ENCODE data around the gene BICD2. TPM values are rescaled to one million over a fixed set of nuclear protein-coding genes. Genes with fewer than 3 reads are reported as not detected.

BICD2 gene
- total and polyA plus RNA-seq, 7 donors, result 5.4 to 38.5 (median 30.6) TPM

- intact Hi-C loops (cut with DNase I), result no loop called here
- Histone ChIP-seq H3K36me3 (peaks cover 34 to 69% (median 44%) of the 10 kb centered on the region in 4 donors), H3K27me3 (no peaks in the 10 kb centered on the region), H3K9me3 (no peaks in the 10 kb centered on the region), H3K4me3 (no peak overlapping the region), H3K27ac (no peak overlapping the region), H3K4me1 (peaks cover 0 to 11% (median 3%) of the 10 kb centered on the region in 4 donors)
- no peak for DNase-seq
- TF ChIP-seq EP300 (IDR thresholded peaks at IDR 0.05) (no peak), POLR2A (IDR thresholded peaks at IDR 0.05) (no peak), POLR2AphosphoS5 (IDR thresholded peaks at IDR 0.05) (no peak)
- TF ChIP-seq, protein P1, sequence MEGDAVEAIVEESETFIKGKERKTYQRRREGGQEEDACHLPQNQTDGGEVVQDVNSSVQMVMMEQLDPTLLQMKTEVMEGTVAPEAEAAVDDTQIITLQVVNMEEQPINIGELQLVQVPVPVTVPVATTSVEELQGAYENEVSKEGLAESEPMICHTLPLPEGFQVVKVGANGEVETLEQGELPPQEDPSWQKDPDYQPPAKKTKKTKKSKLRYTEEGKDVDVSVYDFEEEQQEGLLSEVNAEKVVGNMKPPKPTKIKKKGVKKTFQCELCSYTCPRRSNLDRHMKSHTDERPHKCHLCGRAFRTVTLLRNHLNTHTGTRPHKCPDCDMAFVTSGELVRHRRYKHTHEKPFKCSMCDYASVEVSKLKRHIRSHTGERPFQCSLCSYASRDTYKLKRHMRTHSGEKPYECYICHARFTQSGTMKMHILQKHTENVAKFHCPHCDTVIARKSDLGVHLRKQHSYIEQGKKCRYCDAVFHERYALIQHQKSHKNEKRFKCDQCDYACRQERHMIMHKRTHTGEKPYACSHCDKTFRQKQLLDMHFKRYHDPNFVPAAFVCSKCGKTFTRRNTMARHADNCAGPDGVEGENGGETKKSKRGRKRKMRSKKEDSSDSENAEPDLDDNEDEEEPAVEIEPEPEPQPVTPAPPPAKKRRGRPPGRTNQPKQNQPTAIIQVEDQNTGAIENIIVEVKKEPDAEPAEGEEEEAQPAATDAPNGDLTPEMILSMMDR (IDR thresholded peaks at IDR 0.05), result no peak
- WGBS, 2 donors, result 93 to 96% methylated on average over 16 of the region's 16 CpGs
Observed at GRCh38 chr9:92722386-92723298, 42.0 kb downstream of the BICD2 start.

- no peak overlapping the region for H3K4me3 ChIP-seq
- H3K36me3 ChIP-seq, result peaks cover 41 to 69% (median 51%) of the 10 kb centered on the region in 4 donors
- H3K27me3 ChIP-seq, result no peaks in the 10 kb centered on the region
- no peaks in the 10 kb centered on the region for H3K9me3 ChIP-seq
- intact Hi-C loops (cut with DNase I), result no loop called here
- peaks cover 0 to 8% (median 3%) of the 10 kb centered on the region in 4 donors for H3K4me1 ChIP-seq
- H3K27ac ChIP-seq, result no peak overlapping the region
- DNase-seq, result no peak
- TF ChIP-seq EP300 (IDR thresholded peaks at IDR 0.05), result no peak
- no peak for TF ChIP-seq POLR2AphosphoS5 (IDR thresholded peaks at IDR 0.05)
- TF ChIP-seq POLR2A (IDR thresholded peaks at IDR 0.05), result no peak
- TF ChIP-seq, protein P1 (IDR thresholded peaks at IDR 0.05), result no peak
- 84 to 93% methylated on average over 7 of the region's 7 CpGs for WGBS, 2 donors
Observed at GRCh38 chr9:92721548-92721947, 43.1 kb downstream of the BICD2 start.

DNA sequence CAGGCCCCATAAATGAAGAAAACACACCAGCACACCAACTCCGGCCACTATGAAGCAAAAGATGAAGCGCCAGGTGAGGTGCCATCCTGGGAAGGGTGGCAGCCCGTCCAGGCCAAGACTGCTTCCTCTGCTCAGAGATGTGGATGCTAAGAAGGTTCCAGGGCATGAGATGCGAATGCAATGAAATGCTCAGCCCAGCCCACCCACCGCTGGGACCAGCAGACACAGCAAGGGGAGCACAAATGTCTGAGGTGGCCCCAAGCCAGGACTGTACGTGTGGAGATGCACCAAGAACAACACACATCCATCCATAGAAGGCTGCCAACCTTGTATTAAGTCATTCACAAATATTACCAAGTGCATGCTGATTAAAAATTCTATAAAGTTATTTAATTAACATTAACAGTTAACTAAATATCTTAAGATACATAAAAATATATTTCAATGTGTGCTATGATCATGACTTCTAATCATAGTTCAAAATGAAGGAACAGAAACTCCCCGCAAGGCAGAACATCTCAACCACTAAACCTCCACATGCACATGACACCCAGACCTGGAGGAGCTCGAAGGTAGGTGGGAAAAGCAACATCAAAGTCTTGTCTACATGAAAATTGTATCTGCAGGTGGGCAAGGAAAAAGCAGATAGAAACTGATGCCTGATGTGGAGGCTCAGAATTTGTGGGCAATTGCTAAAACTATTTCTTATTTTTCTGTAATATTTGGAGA, 43.7 kb downstream of the BICD2 start:
- 80 to 90% methylated on average over 8 of the region's 8 CpGs for WGBS, 2 donors
- H3K36me3 ChIP-seq, result peaks cover 41 to 72% (median 52%) of the 10 kb centered on the region in 4 donors
- TF ChIP-seq EP300 (IDR thresholded peaks at IDR 0.05) (no peak), POLR2AphosphoS5 (IDR thresholded peaks at IDR 0.05) (no peak), POLR2A (IDR thresholded peaks at IDR 0.05) (no peak)
- TF ChIP-seq, protein P1 (IDR thresholded peaks at IDR 0.05), result no peak
- DNase-seq, result no peak
- no peaks in the 10 kb centered on the region for H3K27me3 ChIP-seq
- no peak overlapping the region for H3K27ac ChIP-seq
- intact Hi-C loops (cut with DNase I), result no loop called here
- H3K4me1 ChIP-seq, result peaks cover 0 to 8% (median 3%) of the 10 kb centered on the region in 4 donors
- H3K9me3 ChIP-seq, result no peaks in the 10 kb centered on the region
- H3K4me3 ChIP-seq, result no peak overlapping the region

DNA sequence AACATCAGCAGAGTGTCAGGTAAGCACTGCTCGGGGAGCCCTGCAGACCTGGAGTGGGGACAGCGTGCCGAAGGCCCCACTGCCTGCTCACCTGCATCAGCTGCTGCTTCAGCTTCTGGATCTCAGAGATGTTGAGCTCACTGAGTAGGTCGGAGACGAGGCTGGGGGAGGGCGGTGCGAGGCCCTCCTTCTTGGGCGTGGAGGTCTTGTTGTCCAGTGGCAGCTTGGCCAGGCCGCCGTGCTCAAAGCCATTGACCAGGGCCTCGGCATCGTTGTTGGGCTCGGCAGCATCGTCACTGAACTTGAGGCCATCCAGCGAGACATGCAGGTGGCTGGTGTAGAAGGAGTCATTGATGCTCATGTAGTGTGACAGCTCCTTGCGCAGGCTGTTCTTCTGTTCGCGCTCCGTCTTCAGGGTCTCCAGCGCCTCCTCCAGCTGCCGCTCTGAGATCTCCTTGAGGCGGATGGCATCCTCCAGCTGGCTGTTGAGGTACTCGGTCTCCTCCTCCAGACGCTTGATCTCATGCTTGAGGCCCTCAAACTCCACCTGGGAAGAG, 44.3 kb downstream of the BICD2 start:
- no peak overlapping the region for H3K27ac ChIP-seq
- no peaks in the 10 kb centered on the region for H3K9me3 ChIP-seq
- H3K27me3 ChIP-seq, result no peaks in the 10 kb centered on the region
- intact Hi-C loops (cut with DNase I), result no loop called here
- DNase-seq, result no peak
- peaks cover 0 to 8% (median 3%) of the 10 kb centered on the region in 4 donors for H3K4me1 ChIP-seq
- TF ChIP-seq POLR2A (IDR thresholded peaks at IDR 0.05) (no peak), EP300 (IDR thresholded peaks at IDR 0.05) (no peak), POLR2AphosphoS5 (IDR thresholded peaks at IDR 0.05) (no peak)
- TF ChIP-seq, protein P1 (IDR thresholded peaks at IDR 0.05), result no peak
- H3K4me3 ChIP-seq, result no peak overlapping the region
- peaks cover 47 to 79% (median 58%) of the 10 kb centered on the region in 4 donors for H3K36me3 ChIP-seq
- WGBS, 2 donors, result 95 to 97% methylated on average over 24 of the region's 24 CpGs
